Measurements from ENCODE around the gene MC2R. TPM values are rescaled to one million over a fixed set of nuclear protein-coding genes. Genes with fewer than 3 reads are reported as not detected.

The MC2R gene
- total RNA-seq, 1 experiment from 2014 or later: 0.05 TPM

DNA sequence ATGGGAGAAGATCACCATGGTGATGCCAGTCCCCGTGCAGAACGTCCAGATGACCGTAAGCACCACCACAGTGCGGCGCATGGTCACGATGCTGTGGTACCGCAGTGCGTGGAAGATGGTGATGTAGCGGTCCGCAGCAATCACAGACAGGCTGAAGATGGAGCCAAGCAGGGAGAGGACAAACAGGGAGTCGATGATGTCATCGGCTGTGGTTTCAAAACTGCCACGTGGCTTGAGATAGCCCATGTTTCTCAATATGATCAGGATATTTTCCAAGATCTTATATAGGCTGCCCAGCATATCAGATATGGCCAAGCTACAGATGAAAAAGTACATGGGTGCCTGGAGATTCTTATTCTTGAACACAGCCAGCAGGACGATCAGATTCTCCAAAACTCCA is 30.3 kb downstream of the MC2R start:
- no peak for DNase-seq (ENCODE audit: low read depth, low spot score)
- ATAC-seq: no peak
- intact Hi-C loops (cut with micrococcal nuclease; ENCODE audit: unreplicated experiment): no loop called here
- Histone ChIP-seq H3K27me3 (ENCODE audit: control insufficient read depth, insufficient read depth, low read length) (no peaks in the 10 kb centered on the region), H3K36me3 (ENCODE audit: control insufficient read depth, insufficient read depth, low read length) (no peaks in the 10 kb centered on the region), H3K27ac (ENCODE audit: low read length) (no peak overlapping the region), H3K4me1 (ENCODE audit: control insufficient read depth, insufficient read depth, low read length) (no peaks in the 10 kb centered on the region), H3K4me3 (ENCODE audit: low read depth in 2 of 2, low read length in 2 of 2) (no peak overlapping the region), H3K9me3 (ENCODE audit: control insufficient read depth, insufficient read depth, low read depth, low read length) (no peaks in the 10 kb centered on the region)
- in situ Hi-C loops (cut with HindIII; ENCODE audit: low pct_unique_long_range_greater_than_20kb, low sequenced_read_pairs): no loop called here
- ChIA-PET CTCF (no interaction called here), POLR2A (no interaction called here)
- no TSS peak for BruUV-seq (replicated peaks)
- TF ChIP-seq TCF7L2 (IDR thresholded peaks at IDR 0.05; ENCODE audit: low read depth, low read length) (no peak), POLR2AphosphoS5 (IDR thresholded peaks at IDR 0.05; ENCODE audit: low read depth, low read length) (no peak), SIN3A (IDR thresholded peaks at IDR 0.05; ENCODE audit: borderline replicate concordance, insufficient read depth, low read depth, low read length) (no peak), CTCF (IDR thresholded peaks at IDR 0.05) (no peak)
- TF ChIP-seq, protein P1, sequence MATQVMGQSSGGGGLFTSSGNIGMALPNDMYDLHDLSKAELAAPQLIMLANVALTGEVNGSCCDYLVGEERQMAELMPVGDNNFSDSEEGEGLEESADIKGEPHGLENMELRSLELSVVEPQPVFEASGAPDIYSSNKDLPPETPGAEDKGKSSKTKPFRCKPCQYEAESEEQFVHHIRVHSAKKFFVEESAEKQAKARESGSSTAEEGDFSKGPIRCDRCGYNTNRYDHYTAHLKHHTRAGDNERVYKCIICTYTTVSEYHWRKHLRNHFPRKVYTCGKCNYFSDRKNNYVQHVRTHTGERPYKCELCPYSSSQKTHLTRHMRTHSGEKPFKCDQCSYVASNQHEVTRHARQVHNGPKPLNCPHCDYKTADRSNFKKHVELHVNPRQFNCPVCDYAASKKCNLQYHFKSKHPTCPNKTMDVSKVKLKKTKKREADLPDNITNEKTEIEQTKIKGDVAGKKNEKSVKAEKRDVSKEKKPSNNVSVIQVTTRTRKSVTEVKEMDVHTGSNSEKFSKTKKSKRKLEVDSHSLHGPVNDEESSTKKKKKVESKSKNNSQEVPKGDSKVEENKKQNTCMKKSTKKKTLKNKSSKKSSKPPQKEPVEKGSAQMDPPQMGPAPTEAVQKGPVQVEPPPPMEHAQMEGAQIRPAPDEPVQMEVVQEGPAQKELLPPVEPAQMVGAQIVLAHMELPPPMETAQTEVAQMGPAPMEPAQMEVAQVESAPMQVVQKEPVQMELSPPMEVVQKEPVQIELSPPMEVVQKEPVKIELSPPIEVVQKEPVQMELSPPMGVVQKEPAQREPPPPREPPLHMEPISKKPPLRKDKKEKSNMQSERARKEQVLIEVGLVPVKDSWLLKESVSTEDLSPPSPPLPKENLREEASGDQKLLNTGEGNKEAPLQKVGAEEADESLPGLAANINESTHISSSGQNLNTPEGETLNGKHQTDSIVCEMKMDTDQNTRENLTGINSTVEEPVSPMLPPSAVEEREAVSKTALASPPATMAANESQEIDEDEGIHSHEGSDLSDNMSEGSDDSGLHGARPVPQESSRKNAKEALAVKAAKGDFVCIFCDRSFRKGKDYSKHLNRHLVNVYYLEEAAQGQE (IDR thresholded peaks at IDR 0.05; ENCODE audit: insufficient read depth in 1 of 2, low read depth in 2 of 2, low read length in 1 of 2): no peak

DNA sequence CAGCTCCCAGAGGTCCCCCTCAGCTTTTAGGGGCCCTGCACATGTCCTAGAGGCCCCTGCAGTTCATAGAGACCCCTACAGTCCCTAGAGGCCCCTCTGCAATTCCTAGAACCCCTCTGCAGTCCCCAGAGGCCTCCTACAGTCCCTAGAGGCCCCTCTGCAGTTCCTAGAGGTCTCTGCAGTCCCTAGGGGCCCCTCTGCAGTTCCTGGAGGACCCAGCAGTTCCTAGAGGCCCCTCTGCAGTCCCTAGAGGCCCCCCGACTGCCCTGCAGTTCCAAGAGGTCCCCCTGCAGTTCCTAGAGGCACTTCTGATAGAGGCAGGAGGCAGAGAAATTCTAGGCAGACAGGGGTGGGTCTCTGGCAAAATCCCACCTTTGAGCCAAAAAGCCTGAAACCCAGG is 35.4 kb downstream of the MC2R start:
- Histone ChIP-seq H3K27ac (ENCODE audit: low read length) (no peak overlapping the region), H3K9me3 (ENCODE audit: control insufficient read depth, insufficient read depth, low read depth, low read length) (no peaks in the 10 kb centered on the region), H3K27me3 (ENCODE audit: control insufficient read depth, insufficient read depth, low read length) (no peaks in the 10 kb centered on the region), H3K4me1 (ENCODE audit: control insufficient read depth, insufficient read depth, low read length) (no peaks in the 10 kb centered on the region), H3K36me3 (ENCODE audit: control insufficient read depth, insufficient read depth, low read length) (no peaks in the 10 kb centered on the region), H3K4me3 (ENCODE audit: low read depth in 2 of 2, low read length in 2 of 2) (no peak overlapping the region)
- TF ChIP-seq, protein P1 (IDR thresholded peaks at IDR 0.05; ENCODE audit: insufficient read depth in 1 of 2, low read depth in 2 of 2, low read length in 1 of 2): no peak
- TF ChIP-seq TCF7L2 (IDR thresholded peaks at IDR 0.05; ENCODE audit: low read depth, low read length) (no peak), POLR2AphosphoS5 (IDR thresholded peaks at IDR 0.05; ENCODE audit: low read depth, low read length) (no peak), CTCF (IDR thresholded peaks at IDR 0.05) (no peak), SIN3A (IDR thresholded peaks at IDR 0.05; ENCODE audit: borderline replicate concordance, insufficient read depth, low read depth, low read length) (no peak)
- in situ Hi-C loops (cut with HindIII; ENCODE audit: low pct_unique_long_range_greater_than_20kb, low sequenced_read_pairs): no loop called here
- no TSS peak for BruUV-seq (replicated peaks)
- ATAC-seq: no peak
- intact Hi-C loops (cut with micrococcal nuclease; ENCODE audit: unreplicated experiment): no loop called here
- no peak for DNase-seq (ENCODE audit: low read depth, low spot score)
- POLR2A ChIA-PET: no interaction called here
- CTCF ChIA-PET: no interaction called here

Data from Panc1 (cell line).